ENCODE data around the gene ALAD.

The ALAD gene

DNA sequence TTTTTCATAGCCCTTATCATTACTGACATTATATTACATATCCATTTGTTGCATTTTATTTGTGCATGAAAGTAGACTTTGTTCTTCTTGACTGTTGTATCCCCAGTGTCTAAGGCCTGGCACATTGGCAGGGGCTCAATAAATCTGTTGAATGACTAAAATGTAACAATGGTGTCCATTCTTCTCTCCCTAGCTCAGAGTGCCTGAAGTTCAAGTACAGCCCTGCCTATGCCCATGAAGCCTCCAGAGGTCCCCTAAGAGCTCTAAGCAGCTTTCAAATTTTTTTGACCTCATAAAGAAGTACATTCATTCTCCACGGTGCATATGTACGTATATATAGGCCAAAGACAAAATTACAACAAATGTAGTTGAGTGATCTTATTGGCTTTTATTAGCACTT, 55.9 kb downstream of the ALAD start:
- Histone ChIP-seq H3K9me3 (ENCODE audit: control insufficient read depth, insufficient read depth, low read length) (no peaks in the 10 kb centered on the region), H3K27ac (ENCODE audit: low read depth, low read length) (no peak overlapping the region), H3K9me2 (replicated peaks; ENCODE audit: control insufficient read depth, low read length) (no peaks in the 10 kb centered on the region), H3K79me2 (ENCODE audit: control insufficient read depth, low read length) (no peaks in the 10 kb centered on the region), H3K4me2 (ENCODE audit: low read length) (no peak overlapping the region), H3K36me3 (ENCODE audit: control insufficient read depth, low read length) (no peaks in the 10 kb centered on the region), H3K4me3 (ENCODE audit: low read length) (no peak overlapping the region), H3F3A (ENCODE audit: control insufficient read depth, insufficient read depth) (peaks cover 2% of the 10 kb centered on the region; the same call in 1 of the 2 replicates), H4K20me1 (ENCODE audit: control insufficient read depth, insufficient read depth, low read depth, low read length) (no peaks in the 10 kb centered on the region), H3K4me1 (ENCODE audit: control insufficient read depth, low read length) (peaks cover 22% of the 10 kb centered on the region), H3K27me3 (ENCODE audit: control insufficient read depth, low read length) (peaks cover 21% of the 10 kb centered on the region)
- no peak for TF ChIP-seq EZH2phosphoT487 (IDR thresholded peaks at IDR 0.05; ENCODE audit: borderline replicate concordance, low read length)
- TF ChIP-seq, protein P1, sequence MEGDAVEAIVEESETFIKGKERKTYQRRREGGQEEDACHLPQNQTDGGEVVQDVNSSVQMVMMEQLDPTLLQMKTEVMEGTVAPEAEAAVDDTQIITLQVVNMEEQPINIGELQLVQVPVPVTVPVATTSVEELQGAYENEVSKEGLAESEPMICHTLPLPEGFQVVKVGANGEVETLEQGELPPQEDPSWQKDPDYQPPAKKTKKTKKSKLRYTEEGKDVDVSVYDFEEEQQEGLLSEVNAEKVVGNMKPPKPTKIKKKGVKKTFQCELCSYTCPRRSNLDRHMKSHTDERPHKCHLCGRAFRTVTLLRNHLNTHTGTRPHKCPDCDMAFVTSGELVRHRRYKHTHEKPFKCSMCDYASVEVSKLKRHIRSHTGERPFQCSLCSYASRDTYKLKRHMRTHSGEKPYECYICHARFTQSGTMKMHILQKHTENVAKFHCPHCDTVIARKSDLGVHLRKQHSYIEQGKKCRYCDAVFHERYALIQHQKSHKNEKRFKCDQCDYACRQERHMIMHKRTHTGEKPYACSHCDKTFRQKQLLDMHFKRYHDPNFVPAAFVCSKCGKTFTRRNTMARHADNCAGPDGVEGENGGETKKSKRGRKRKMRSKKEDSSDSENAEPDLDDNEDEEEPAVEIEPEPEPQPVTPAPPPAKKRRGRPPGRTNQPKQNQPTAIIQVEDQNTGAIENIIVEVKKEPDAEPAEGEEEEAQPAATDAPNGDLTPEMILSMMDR (IDR thresholded peaks at IDR 0.05; ENCODE audit: low read depth, low read length, poor library complexity, severe bottlenecking): no peak

DNA sequence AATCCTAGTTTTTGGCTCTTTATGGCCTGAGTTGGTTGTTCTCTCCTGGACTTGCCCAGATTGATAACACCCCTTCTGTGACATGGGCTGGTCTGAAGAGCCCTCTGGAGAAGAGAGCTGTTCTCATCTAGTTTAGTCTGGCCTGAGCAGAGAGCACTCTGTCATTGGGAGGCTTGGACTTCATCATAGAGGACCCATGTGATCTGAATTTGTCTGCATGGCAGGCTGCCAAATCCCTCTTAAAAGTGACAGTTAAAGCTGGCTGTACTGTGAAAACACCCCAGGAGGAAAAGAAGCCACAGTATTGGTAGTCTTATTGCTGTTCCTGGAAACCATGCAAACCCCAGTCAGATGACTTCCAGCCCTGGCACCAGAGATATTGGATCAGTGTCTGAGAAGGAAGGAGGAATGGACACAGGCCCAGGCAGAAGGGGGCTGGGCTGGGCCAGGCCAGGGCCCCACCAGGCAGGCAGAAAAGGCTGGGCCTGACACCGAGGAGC, 57.3 kb downstream of the ALAD start:
- Histone ChIP-seq H3K27me3 (ENCODE audit: control insufficient read depth, low read length) (peaks cover 9% of the 10 kb centered on the region), H3F3A (ENCODE audit: control insufficient read depth, insufficient read depth) (peaks cover 2% of the 10 kb centered on the region; the same call in 1 of the 2 replicates), H3K4me2 (ENCODE audit: low read length) (no peak overlapping the region), H3K4me3 (ENCODE audit: low read length) (no peak overlapping the region), H3K27ac (ENCODE audit: low read depth, low read length) (no peak overlapping the region), H4K20me1 (ENCODE audit: control insufficient read depth, insufficient read depth, low read depth, low read length) (no peaks in the 10 kb centered on the region), H3K9me3 (ENCODE audit: control insufficient read depth, insufficient read depth, low read length) (no peaks in the 10 kb centered on the region), H3K4me1 (ENCODE audit: control insufficient read depth, low read length) (peaks cover 21% of the 10 kb centered on the region), H3K79me2 (ENCODE audit: control insufficient read depth, low read length) (no peaks in the 10 kb centered on the region), H3K9me2 (replicated peaks; ENCODE audit: control insufficient read depth, low read length) (no peaks in the 10 kb centered on the region), H3K36me3 (ENCODE audit: control insufficient read depth, low read length) (no peaks in the 10 kb centered on the region)
- no peak for TF ChIP-seq EZH2phosphoT487 (IDR thresholded peaks at IDR 0.05; ENCODE audit: borderline replicate concordance, low read length)
- TF ChIP-seq, protein P1 (IDR thresholded peaks at IDR 0.05; ENCODE audit: low read depth, low read length, poor library complexity, severe bottlenecking): no peak

DNA sequence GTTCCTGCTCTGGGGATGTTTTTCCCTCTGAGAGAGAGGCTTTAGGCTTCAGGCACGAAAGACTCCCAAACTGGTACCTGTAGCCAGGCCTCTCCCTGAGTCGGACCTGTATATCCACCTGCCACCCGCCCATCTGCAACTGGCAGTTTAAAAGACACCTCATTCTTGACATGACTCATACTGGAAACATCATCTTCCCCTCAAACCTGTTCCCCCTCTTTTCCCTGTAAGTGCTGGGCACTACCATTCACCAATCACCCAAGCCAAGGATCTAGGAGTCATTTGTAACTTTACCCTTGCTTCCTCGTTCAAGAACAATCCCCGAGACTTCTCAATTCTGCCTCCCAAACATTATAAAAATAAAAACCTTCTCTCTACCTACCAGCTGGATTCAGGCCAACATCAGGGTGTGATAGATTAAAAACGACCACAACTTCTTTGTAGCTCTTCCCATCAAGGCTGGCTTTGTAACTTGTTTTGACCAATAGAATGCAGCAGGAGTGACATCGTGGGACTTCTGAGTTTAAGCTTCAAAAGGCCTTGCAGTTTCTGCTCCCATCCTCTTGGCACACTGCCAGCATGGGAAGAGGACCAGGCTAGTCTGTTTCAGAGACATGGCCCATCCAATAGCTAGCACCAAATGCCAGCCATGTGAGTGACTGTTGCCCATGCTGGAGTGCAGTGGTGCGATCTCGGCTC, 59.2 kb downstream of the ALAD start:
- no peak overlapping the region for H3K4me3 ChIP-seq (ENCODE audit: low read length)
- H3K9me2 ChIP-seq (replicated peaks; ENCODE audit: control insufficient read depth, low read length): no peaks in the 10 kb centered on the region
- no peak overlapping the region for H3K4me2 ChIP-seq (ENCODE audit: low read length)

More for the DNA sequence above, 59.2 kb downstream of the ALAD start:
- H3K36me3 ChIP-seq (ENCODE audit: control insufficient read depth, low read length): no peaks in the 10 kb centered on the region
- H3F3A ChIP-seq (ENCODE audit: control insufficient read depth, insufficient read depth): peaks cover 1% of the 10 kb centered on the region; the same call in 1 of the 2 replicates
- no peak overlapping the region for H3K27ac ChIP-seq (ENCODE audit: low read depth, low read length)
- no peak for TF ChIP-seq EZH2phosphoT487 (IDR thresholded peaks at IDR 0.05; ENCODE audit: borderline replicate concordance, low read length)
- TF ChIP-seq, protein P1 (IDR thresholded peaks at IDR 0.05; ENCODE audit: low read depth, low read length, poor library complexity, severe bottlenecking): no peak
- no peaks in the 10 kb centered on the region for H3K9me3 ChIP-seq (ENCODE audit: control insufficient read depth, insufficient read depth, low read length)
- no peaks in the 10 kb centered on the region for H3K79me2 ChIP-seq (ENCODE audit: control insufficient read depth, low read length)
- H3K4me1 ChIP-seq (ENCODE audit: control insufficient read depth, low read length): peaks cover 21% of the 10 kb centered on the region
- H3K27me3 ChIP-seq (ENCODE audit: control insufficient read depth, low read length): no peaks in the 10 kb centered on the region
- no peaks in the 10 kb centered on the region for H4K20me1 ChIP-seq (ENCODE audit: control insufficient read depth, insufficient read depth, low read depth, low read length)

All from DOHH2 (cell line).